Neural progenitor cell (in vitro differentiated cells): ENCODE results near the gene TPPP3. TPM values are rescaled to one million over a fixed set of nuclear protein-coding genes. Genes with fewer than 3 reads are reported as not detected.

Experiments used
- DNase-seq: peaks from one replicate; pipeline ENCODE4 v3.0.0-alpha.2; 2016; ENCODE audit warnings: low spot score
- H2AFZ ChIP-seq: fragments of 200-600 bp; sonication (generic); replicated peaks from 2 replicates; pipeline ENCODE4 v1.6.1; 2016; ENCODE audit warnings: antibody characterized with exemption
- H3F3A ChIP-seq: fragments of 200-600 bp; sonication (generic); 2 replicates; pipeline ENCODE4 v1.6.1; 2016; ENCODE audit warnings: antibody characterized with exemption, low read depth
- H3K27ac ChIP-seq: fragments of 200-600 bp; sonication (generic); 2 replicates; pipeline ENCODE4 v1.5.1; 2016; ENCODE audit warnings: mild to moderate bottlenecking
- H3K27me3 ChIP-seq: fragments of 200-600 bp; sonication (generic); 2 replicates; pipeline ENCODE4 v1.6.1; 2016; ENCODE audit warnings: mild to moderate bottlenecking, moderate library complexity
- H3K36me3 ChIP-seq: fragments of 200-600 bp; sonication (generic); 2 replicates; pipeline ENCODE4 v1.5.1; 2016
- H3K4me1 ChIP-seq: fragments of 200-600 bp; sonication (generic); 2 replicates; pipeline ENCODE4 v1.6.1; 2016; ENCODE audit warnings: mixed run types
- H3K4me2 ChIP-seq: fragments of 200-600 bp; sonication (generic); 2 replicates; pipeline ENCODE4 v1.6.1; 2016
- H3K4me3 ChIP-seq: fragments of 200-600 bp; sonication (generic); 2 replicates; pipeline ENCODE4 v1.5.1; 2016
- H3K79me2 ChIP-seq: fragments of 200-600 bp; sonication (generic); 2 replicates; pipeline ENCODE4 v1.6.1; 2016; ENCODE audit warnings: low read depth
- H3K9ac ChIP-seq: fragments of 200-600 bp; sonication (generic); 2 replicates; pipeline ENCODE4 v1.6.1; 2016
- H3K9me3 ChIP-seq: fragments of 200-600 bp; sonication (generic); 2 replicates; pipeline ENCODE4 v1.5.1; 2016; ENCODE audit warnings: low read depth
- H4K20me1 ChIP-seq: fragments of 200-600 bp; sonication (generic); 2 replicates; pipeline ENCODE4 v1.6.1; 2016; ENCODE audit warnings: low read depth
- H3K27ac Mint-ChIP-seq: 3 replicates; pipeline ENCODE4 v1.8.0; 2021; ENCODE audit warnings: mixed read lengths
- H3K27me3 Mint-ChIP-seq: 2 replicates; pipeline ENCODE4 v1.8.0; 2022; ENCODE audit warnings: low read depth, mild to moderate bottlenecking, inconsistent platforms, moderate library complexity, mixed read lengths; ENCODE audit not compliant: insufficient read depth
- H3K36me3 Mint-ChIP-seq: 3 replicates; pipeline ENCODE4 v1.8.0; 2021; ENCODE audit warnings: mixed read lengths
- H3K4me1 Mint-ChIP-seq: 3 replicates; pipeline ENCODE4 v1.8.0; 2021; ENCODE audit warnings: mixed read lengths
- H3K4me3 Mint-ChIP-seq: 3 replicates; pipeline ENCODE4 v1.8.0; 2021; ENCODE audit warnings: mild to moderate bottlenecking, moderate library complexity, mixed read lengths
- H3K9me3 Mint-ChIP-seq: 3 replicates; pipeline ENCODE4 v1.8.0; 2020; ENCODE audit warnings: mixed read lengths
- CTCF ChIP-seq: fragments of 200-600 bp; sonication (generic); IDR thresholded peaks from 2 replicates; pipeline ENCODE4 v1.5.1; 2017; ENCODE audit warnings: antibody characterized with exemption, mild to moderate bottlenecking
- EZH2 ChIP-seq: fragments of 200-600 bp; sonication (generic); IDR thresholded peaks from 2 replicates; pipeline ENCODE4 v1.6.1; 2017; ENCODE audit warnings: antibody characterized with exemption, mild to moderate bottlenecking, moderate library complexity
- EZH2phosphoT487 ChIP-seq: fragments of 200-600 bp; sonication (generic); IDR thresholded peaks from 2 replicates; pipeline ENCODE4 v1.6.1; 2017; ENCODE audit warnings: antibody characterized with exemption
- total RNA-seq: library from RNA; depleted of rRNA; stranded (reverse); fragments of >200 nt; gene quantifications from 2 replicates; pipeline ENCODE4 v1.2.3, GENCODE V29; 2015; ENCODE audit warnings: low replicate concordance

Gene TPPP3
- total RNA-seq, 1 donor from 2014 or later, result not detected

- no peak overlapping the region for H3K27ac Mint-ChIP-seq
- Histone ChIP-seq H3F3A (no peaks in the 10 kb centered on the region), H3K27me3 (peaks cover 18% of the 10 kb centered on the region), H3K9me3 (no peaks in the 10 kb centered on the region), H3K4me1 (no peaks in the 10 kb centered on the region), H3K27ac (no peak overlapping the region), H3K79me2 (no peaks in the 10 kb centered on the region), H3K4me3 (no peak overlapping the region), H3K9ac (no peak overlapping the region), H4K20me1 (no peaks in the 10 kb centered on the region), H2AFZ (no peak overlapping the region), H3K36me3 (no peaks in the 10 kb centered on the region), H3K4me2 (no peak overlapping the region)
- no peak for DNase-seq
- peaks cover 2% of the 10 kb centered on the region for H3K4me1 Mint-ChIP-seq
- H3K4me3 Mint-ChIP-seq, result no peak overlapping the region
- peaks cover 2% of the 10 kb centered on the region for H3K27me3 Mint-ChIP-seq
- H3K36me3 Mint-ChIP-seq, result no peaks in the 10 kb centered on the region
- TF ChIP-seq EZH2 (no peak), CTCF (peak; percentile 37)
- no peaks in the 10 kb centered on the region for H3K9me3 Mint-ChIP-seq
Measured at GRCh38 chr16:67349172-67349571, 44.1 kb downstream of the TPPP3 start.

GRCh38 chr16:67346341-67346740 lies 47.0 kb downstream of the TPPP3 start:
- Histone ChIP-seq H3K9me3 (no peaks in the 10 kb centered on the region), H2AFZ (no peak overlapping the region), H3K79me2 (no peaks in the 10 kb centered on the region), H3F3A (no peaks in the 10 kb centered on the region), H3K27ac (no peak overlapping the region), H3K27me3 (peaks cover 9% of the 10 kb centered on the region), H4K20me1 (no peaks in the 10 kb centered on the region), H3K4me3 (no peak overlapping the region), H3K36me3 (no peaks in the 10 kb centered on the region), H3K4me2 (no peak overlapping the region), H3K9ac (no peak overlapping the region), H3K4me1 (no peaks in the 10 kb centered on the region)
- DNase-seq, result no peak
- Mint-ChIP-seq H3K4me3 (no peak overlapping the region), H3K27me3 (peaks cover 3% of the 10 kb centered on the region), H3K9me3 (no peaks in the 10 kb centered on the region), H3K27ac (no peak overlapping the region), H3K4me1 (peaks cover 2% of the 10 kb centered on the region), H3K36me3 (no peaks in the 10 kb centered on the region)
- no peak for TF ChIP-seq CTCF
- no peak for TF ChIP-seq EZH2phosphoT487
- TF ChIP-seq EZH2, result no peak

GRCh38 chr16:67345401-67345800 lies 47.9 kb downstream of the TPPP3 start:
- no peak overlapping the region for H3K4me3 Mint-ChIP-seq
- no peaks in the 10 kb centered on the region for H4K20me1 ChIP-seq
- no peak overlapping the region for H3K27ac ChIP-seq
- H3K27ac Mint-ChIP-seq, result no peak overlapping the region
- peaks cover under 1% of the 10 kb centered on the region for H3F3A ChIP-seq
- no peak for TF ChIP-seq CTCF
- TF ChIP-seq EZH2phosphoT487, result no peak
- TF ChIP-seq EZH2, result no peak
- no peak overlapping the region for H3K9ac ChIP-seq
- no peaks in the 10 kb centered on the region for H3K4me1 ChIP-seq
- H3K4me2 ChIP-seq, result no peak overlapping the region
- no peaks in the 10 kb centered on the region for H3K9me3 Mint-ChIP-seq
- DNase-seq, result no peak
- H3K36me3 Mint-ChIP-seq, result no peaks in the 10 kb centered on the region
- no peaks in the 10 kb centered on the region for H3K9me3 ChIP-seq
- H3K4me3 ChIP-seq, result no peak overlapping the region
- H3K79me2 ChIP-seq, result no peaks in the 10 kb centered on the region
- no peaks in the 10 kb centered on the region for H3K36me3 ChIP-seq
- no peak overlapping the region for H2AFZ ChIP-seq
- H3K4me1 Mint-ChIP-seq, result peaks cover 2% of the 10 kb centered on the region
- peaks cover 3% of the 10 kb centered on the region for H3K27me3 Mint-ChIP-seq
- peaks cover 9% of the 10 kb centered on the region for H3K27me3 ChIP-seq

GRCh38 chr16:67342616-67343015 lies 50.7 kb downstream of the TPPP3 start:
- H3K4me3 Mint-ChIP-seq, result no peak overlapping the region
- Histone ChIP-seq H3K27ac (no peak overlapping the region), H3K36me3 (no peaks in the 10 kb centered on the region), H3K9ac (no peak overlapping the region), H3K9me3 (no peaks in the 10 kb centered on the region), H3K4me2 (no peak overlapping the region), H3K27me3 (peaks cover 3% of the 10 kb centered on the region), H3K79me2 (no peaks in the 10 kb centered on the region), H3K4me1 (no peaks in the 10 kb centered on the region), H2AFZ (no peak overlapping the region), H3F3A (peaks cover 3% of the 10 kb centered on the region), H4K20me1 (no peaks in the 10 kb centered on the region), H3K4me3 (no peak overlapping the region)
- H3K27ac Mint-ChIP-seq, result no peak overlapping the region
- no peaks in the 10 kb centered on the region for H3K9me3 Mint-ChIP-seq
- TF ChIP-seq EZH2phosphoT487 (no peak), CTCF (no peak), EZH2 (no peak)
- no peaks in the 10 kb centered on the region for H3K36me3 Mint-ChIP-seq
- no peak for DNase-seq
- H3K4me1 Mint-ChIP-seq, result peaks cover 2% of the 10 kb centered on the region
- peaks cover 3% of the 10 kb centered on the region for H3K27me3 Mint-ChIP-seq
